Measurements from ENCODE around the gene NRCAM.
A peak's percentile ranks its signal among the peaks of the same experiment; 100 is the strongest.

Gene NRCAM

GRCh38 chr7:108204281-108204796 is 251.9 kb downstream of the NRCAM start:
- DNase-seq (ENCODE audit: low read depth, low spot score) = no peak

GRCh38 chr7:108203537-108203936 is 252.7 kb downstream of the NRCAM start:
- DNase-seq (ENCODE audit: low read depth, low spot score) = no peak

- DNase-seq (ENCODE audit: low read depth, low spot score) = no peak
Observed at GRCh38 chr7:108202743-108203142, 253.5 kb downstream of the NRCAM start.

- no peak for DNase-seq (ENCODE audit: low read depth, low spot score)
Observed at GRCh38 chr7:108201766-108202165, 254.5 kb downstream of the NRCAM start.

- no peak for DNase-seq (ENCODE audit: low read depth, low spot score)
Observed at GRCh38 chr7:108200326-108200725, 255.9 kb downstream of the NRCAM start.

GRCh38 chr7:108197371-108198091 is 258.7 kb downstream of the NRCAM start:
- no peak for DNase-seq (ENCODE audit: low read depth, low spot score)

GRCh38 chr7:108196004-108196403 is 260.2 kb downstream of the NRCAM start:
- no peak for DNase-seq (ENCODE audit: low read depth, low spot score)

GRCh38 chr7:108193594-108194498 is 262.4 kb downstream of the NRCAM start:
- no peak for DNase-seq (ENCODE audit: low read depth, low spot score)

- DNase-seq (ENCODE audit: low read depth, low spot score) = no peak
Observed at GRCh38 chr7:108190891-108191290, 265.3 kb downstream of the NRCAM start.

GRCh38 chr7:108189733-108190388 is 266.4 kb downstream of the NRCAM start:
- DNase-seq (ENCODE audit: low read depth, low spot score) = no peak

- no peak for DNase-seq (ENCODE audit: low read depth, low spot score)
Observed at GRCh38 chr7:108188724-108189123, 267.5 kb downstream of the NRCAM start.

- peak; percentile 93 for DNase-seq (ENCODE audit: low read depth, low spot score)
Observed at GRCh38 chr7:108181073-108181985, 274.9 kb downstream of the NRCAM start.

GRCh38 chr7:108178398-108178797 is 277.8 kb downstream of the NRCAM start:
- DNase-seq (ENCODE audit: low read depth, low spot score) = no peak

GRCh38 chr7:108171164-108171563 is 285.1 kb downstream of the NRCAM start:
- DNase-seq (ENCODE audit: low read depth, low spot score) = no peak

GRCh38 chr7:108170251-108170650 is 286.0 kb downstream of the NRCAM start:
- no peak for DNase-seq (ENCODE audit: low read depth, low spot score)

- DNase-seq (ENCODE audit: low read depth, low spot score) = no peak
Observed at GRCh38 chr7:108167460-108167859, 288.8 kb downstream of the NRCAM start.

- no peak for DNase-seq (ENCODE audit: low read depth, low spot score)
Observed at GRCh38 chr7:108166687-108167086, 289.5 kb downstream of the NRCAM start.

- DNase-seq (ENCODE audit: low read depth, low spot score) = no peak
Observed at GRCh38 chr7:108165723-108166122, 290.5 kb downstream of the NRCAM start.

- DNase-seq (ENCODE audit: low read depth, low spot score) = no peak
Observed at GRCh38 chr7:108164946-108165345, 291.3 kb downstream of the NRCAM start.

GRCh38 chr7:108164342-108164741 is 291.9 kb downstream of the NRCAM start:
- DNase-seq (ENCODE audit: low read depth, low spot score) = no peak

GRCh38 chr7:108158776-108159175 is 297.5 kb downstream of the NRCAM start:
- DNase-seq (ENCODE audit: low read depth, low spot score) = no peak
